ENCODE results near the gene USP53. TPM values are rescaled to one million over a fixed set of nuclear protein-coding genes. Genes with fewer than 3 reads are reported as not detected.

The USP53 gene
- total and polyA plus RNA-seq, 2 of the 13 experiments (the other 11 are each of a cell fraction or from before 2014, with no cell fraction given): 5.3 to 8.1 TPM

GRCh38 chr4:119290598-119290997, 78.1 kb downstream of the USP53 start (continued):
- no peak for TF ChIP-seq ZNF609 (CRISPR knock-in tag; IDR thresholded peaks at IDR 0.05; ENCODE audit: borderline replicate concordance)
- no peak for TF ChIP-seq TFDP1 (CRISPR knock-in tag; IDR thresholded peaks at IDR 0.05; ENCODE audit: borderline replicate concordance)
- no peak for TF ChIP-seq TSC22D2 (CRISPR knock-in tag; IDR thresholded peaks at IDR 0.05; ENCODE audit: borderline replicate concordance)
- TF ChIP-seq TAF1 (CRISPR knock-in tag; IDR thresholded peaks at IDR 0.05): no peak
- no peak for TF ChIP-seq HES4 (CRISPR knock-in tag; IDR thresholded peaks at IDR 0.05; ENCODE audit: borderline replicate concordance)
- no peak for TF ChIP-seq MAFF (IDR thresholded peaks at IDR 0.05; ENCODE audit: low read depth, low read length)
- TF ChIP-seq AHDC1 (CRISPR knock-in tag; IDR thresholded peaks at IDR 0.05; ENCODE audit: borderline replicate concordance): peak; percentile 57; the same call in 1 of the 2 replicates
- TF ChIP-seq MAFK (conservative IDR thresholded peaks at IDR 0.05 in 1 of 2, IDR thresholded peaks at IDR 0.05 in 1 of 2; ENCODE audit: low read length in 2 of 2): no peak
- no peak for TF ChIP-seq FIP1L1 (IDR thresholded peaks at IDR 0.05; ENCODE audit: borderline replicate concordance, insufficient read depth, low read depth, low read length)
- no peak for TF ChIP-seq MTA1 (CRISPR knock-in tag; IDR thresholded peaks at IDR 0.05; ENCODE audit: borderline replicate concordance)
- no peak for TF ChIP-seq HNRNPL (IDR thresholded peaks at IDR 0.05; ENCODE audit: low read depth, low read length)
- no peak for TF ChIP-seq TEF (CRISPR knock-in tag; IDR thresholded peaks at IDR 0.05)
- no peak for TF ChIP-seq FOXP1 (IDR thresholded peaks at IDR 0.05)
- peak; percentile 53; the same call in 1 of the 2 replicates for TF ChIP-seq FOXP1 (CRISPR knock-in tag; IDR thresholded peaks at IDR 0.05)
- TF ChIP-seq SATB2 (CRISPR knock-in tag; IDR thresholded peaks at IDR 0.05): no peak
- TF ChIP-seq PBX2 (CRISPR knock-in tag; IDR thresholded peaks at IDR 0.05): no peak
